Endothelial cell of umbilical vein (primary cell): Measurements from ENCODE around the gene GPR42. TPM values are rescaled to one million over a fixed set of nuclear protein-coding genes. Genes with fewer than 3 reads are reported as not detected.

Experiments used
- BruUV-seq: library from RNA; stranded (reverse); fragments of 400-500 nt; replicated peaks from 2 replicates; lab custom pipeline; 2021; lab: Mats Ljungman, UMichigan
- CTCF ChIA-PET: fragments of 300-600, 350-600 bp; sonication (Branson Sonifier 250); formaldehyde crosslinking; loops from one replicate; lab custom pipeline; 2021; ENCODE audit warnings: antibody characterized with exemption, inconsistent platforms; lab: Charles Lee
- POLR2A ChIA-PET: fragments of 300-600, 350-600 bp; sonication (Branson Sonifier 250); formaldehyde crosslinking; loops from one replicate; lab custom pipeline; 2021; ENCODE audit warnings: antibody characterized with exemption, inconsistent platforms; lab: Charles Lee
- DNase-seq: peaks from one replicate; pipeline ENCODE4 v3.0.0-alpha.2; 2011; ENCODE audit warnings: low read depth, low spot score
- FAIRE-seq: peaks from 2 replicates; lab custom pipeline; 2011; peaks lifted over from hg19 to GRCh38; lab: Jason Lieb, UNC
- H2AFZ ChIP-seq: 2 replicates; pipeline ENCODE4 v1.6.0; 2012; ENCODE audit warnings: low read depth, low read length, control low read depth, inconsistent platforms
- H3K27ac ChIP-seq: 2 replicates; pipeline ENCODE4 v1.5.1; 2011; ENCODE audit warnings: low read depth, mild to moderate bottlenecking, control low read depth, low read length, moderate library complexity; ENCODE audit not compliant: insufficient read depth
- H3K27me3 ChIP-seq, 2 experiments: 2 replicates each; pipeline versions ENCODE4 v1.6.0 to v1.6.1; 2011; ENCODE audit warnings: low read length in 2 of 2, mixed read lengths in 1 of 2; ENCODE audit not compliant: control insufficient read depth in 2 of 2, insufficient read depth in 2 of 2
- H3K36me3 ChIP-seq, 2 experiments: 2 replicates in 1 of 2; 3 replicates in 1 of 2; pipeline ENCODE4 v1.5.1; 2011; ENCODE audit warnings: low read length in 2 of 2, mild to moderate bottlenecking in 1 of 2, moderate library complexity in 1 of 2; ENCODE audit not compliant: control insufficient read depth in 2 of 2, insufficient read depth in 2 of 2; ENCODE audit errors: extremely low read depth in 1 of 2
- H3K4me1 ChIP-seq: 3 replicates; pipeline ENCODE4 v1.5.1; 2011; ENCODE audit warnings: mild to moderate bottlenecking, low read length; ENCODE audit not compliant: control insufficient read depth, insufficient read depth; ENCODE audit errors: extremely low read depth
- H3K4me2 ChIP-seq: 2 replicates; pipeline ENCODE4 v1.6.1; 2011; ENCODE audit warnings: low read length, control low read depth, mixed read lengths; ENCODE audit not compliant: insufficient read depth
- H3K4me3 ChIP-seq, 3 experiments: fragments of 200-600 bp in 1 of 3; sonication (generic), shearing (Covaris generic) in 1 of 3; replicated peaks in 1 of 3; 2 replicates each; pipeline ENCODE4 v1.5.1; 2011 to 2016; ENCODE audit warnings: control low read depth in 3 of 3, low read length in 3 of 3, mild to moderate bottlenecking in 2 of 3, inconsistent platforms in 1 of 3, low read depth in 1 of 3, moderate library complexity in 1 of 3; ENCODE audit not compliant: insufficient read depth in 1 of 3
- H3K79me2 ChIP-seq: 2 replicates; pipeline ENCODE4 v1.6.0; 2012; ENCODE audit warnings: low read length, inconsistent platforms; ENCODE audit not compliant: control insufficient read depth, insufficient read depth
- H3K9ac ChIP-seq: replicated peaks from 2 replicates; pipeline ENCODE3; 2011; ENCODE audit warnings: low read length, control low read depth; ENCODE audit not compliant: insufficient read depth; ENCODE audit errors: extremely low read depth
- H3K9me1 ChIP-seq: replicated peaks from 3 replicates; pipeline ENCODE4 v1.6.0; 2011; ENCODE audit warnings: mild to moderate bottlenecking, low read length; ENCODE audit not compliant: control insufficient read depth, insufficient read depth; ENCODE audit errors: extremely low read depth
- H3K9me3 ChIP-seq: replicated peaks from 2 replicates; pipeline ENCODE4 v1.5.1; 2012; ENCODE audit warnings: low read length, inconsistent platforms; ENCODE audit not compliant: control insufficient read depth, insufficient read depth
- H4K20me1 ChIP-seq: replicated peaks from 2 replicates; pipeline ENCODE3; 2011; ENCODE audit warnings: mild to moderate bottlenecking, low read length; ENCODE audit not compliant: control insufficient read depth, insufficient read depth; ENCODE audit errors: extremely low read depth
- CTCF ChIP-seq, 2 donors: IDR thresholded peaks; 1 replicate in 1 of 2; 2 replicates in 1 of 2; pipeline ENCODE4 v1.5.1; 2011; ENCODE audit warnings: low read length in 2 of 2, mild to moderate bottlenecking in 2 of 2, moderate library complexity in 2 of 2, control low read depth in 1 of 2, inconsistent platforms in 1 of 2, low read depth in 1 of 2; ENCODE audit not compliant: insufficient read depth in 1 of 2; ENCODE audit errors: extremely low read depth in 1 of 2
- EZH2 ChIP-seq: IDR thresholded peaks from 2 replicates; pipeline ENCODE4 v1.6.1; 2012; ENCODE audit warnings: borderline replicate concordance, low read depth, mild to moderate bottlenecking, moderate library complexity, low read length, inconsistent platforms; ENCODE audit not compliant: severe bottlenecking
- FOS ChIP-seq: IDR thresholded peaks from 2 replicates; pipeline ENCODE4 v1.6.1; 2011; ENCODE audit warnings: mild to moderate bottlenecking, low read length, moderate library complexity, borderline replicate concordance; ENCODE audit not compliant: insufficient read depth
- GATA2 ChIP-seq: IDR thresholded peaks from 2 replicates; pipeline ENCODE4 v1.7.0; 2011; ENCODE audit warnings: low read depth, mild to moderate bottlenecking, moderate library complexity, mixed read lengths, low read length; ENCODE audit not compliant: insufficient read length, insufficient read depth
- JUN ChIP-seq: IDR thresholded peaks from 2 replicates; pipeline ENCODE4 v1.6.1; 2011; ENCODE audit warnings: borderline replicate concordance, low read depth; ENCODE audit not compliant: insufficient read length, insufficient read depth
- MYC ChIP-seq: IDR thresholded peaks from one replicate; pipeline ENCODE4 v1.6.1; 2011; ENCODE audit warnings: mild to moderate bottlenecking, low read depth, low read length
- POLR2A ChIP-seq: IDR thresholded peaks from 2 replicates; pipeline ENCODE4 v1.6.1; 2012; ENCODE audit warnings: low read depth, mild to moderate bottlenecking, control low read depth, low read length
- POLR2AphosphoS5 ChIP-seq: IDR thresholded peaks from 2 replicates; pipeline ENCODE4 v1.6.1; 2012; ENCODE audit warnings: low read depth, mild to moderate bottlenecking, control low read depth, low read length, moderate library complexity; ENCODE audit not compliant: insufficient read depth
- dilution Hi-C: fragments of 300-500 bp; cut with MboI; formaldehyde crosslinking; loops from one replicate; pipeline ENCODE4 v1.15.0; 2019; ENCODE audit warnings: low sequenced_read_pairs; ENCODE audit not compliant: extremely low pct_ligation_motif_present
- intact Hi-C: fragments of 100-400 bp; cut with micrococcal nuclease; formaldehyde crosslinking; loops from one replicate; pipeline ENCODE4 v1.10.0; 2022
- polyA plus RNA-seq, 4 experiments: library from polyadenylated mRNA; depleted of rRNA in 3 of 4; stranded (reverse) in 3 of 4; unstranded in 1 of 4; fragments of >200 nt; gene quantifications; 2 replicates each; pipeline versions ENCODE4 v1.2.1 to v1.2.3, GENCODE V29; 2011 to 2012; ENCODE audit warnings: missing spikeins in 1 of 4
- total RNA-seq: library from RNA; stranded (reverse); gene quantifications from 2 replicates; pipeline ENCODE4 v1.2.3, GENCODE V29; 2021
- TF ChIP-seq, protein P1 (sequence below): IDR thresholded peaks from 2 replicates; pipeline ENCODE4 v1.6.1; 2011; ENCODE audit not compliant: insufficient read depth, insufficient read length

GPR42 gene
- total and polyA plus RNA-seq, 2 donors (not counting 3 experiments of a cell fraction or from before 2014, with no cell fraction given), result not detected

GRCh38 chr19:35409191-35409590 lies 38.3 kb downstream of the GPR42 start:
- Histone ChIP-seq H3K4me1 (no peaks in the 10 kb centered on the region), H3K4me2 (no peak overlapping the region), H4K20me1 (no peaks in the 10 kb centered on the region), H3K27ac (no peak overlapping the region), H3K4me3 (no peak overlapping the region), H3K9me3 (no peaks in the 10 kb centered on the region), H2AFZ (no peak overlapping the region), H3K79me2 (no peaks in the 10 kb centered on the region), H3K9me1 (no peaks in the 10 kb centered on the region), H3K27me3 (no peaks in the 10 kb centered on the region), H3K36me3 (no peaks in the 10 kb centered on the region), H3K9ac (no peak overlapping the region)
- intact Hi-C loops (no loop called here), dilution Hi-C loops (no loop called here)
- FAIRE-seq (no peak), DNase-seq (no peak)
- TF ChIP-seq POLR2AphosphoS5 (no peak), POLR2A (no peak), CTCF (IDR thresholded peaks at IDR 0.05; ENCODE audit: extremely low read depth in 1 of 2, insufficient read depth in 1 of 2, low read depth in 1 of 2, low read length in 2 of 2) (no peak), MYC (no peak), EZH2 (no peak), GATA2 (no peak), JUN (no peak), FOS (no peak)
- TF ChIP-seq, protein P1, sequence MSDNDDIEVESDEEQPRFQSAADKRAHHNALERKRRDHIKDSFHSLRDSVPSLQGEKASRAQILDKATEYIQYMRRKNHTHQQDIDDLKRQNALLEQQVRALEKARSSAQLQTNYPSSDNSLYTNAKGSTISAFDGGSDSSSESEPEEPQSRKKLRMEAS, result no peak
- BruUV-seq, result no TSS peak
- CTCF ChIA-PET, result interaction anchor here (1.6 kb wide), 1 partner anchor 8 kb away, joined by 3 read pairs; no protein-coding TSS in a partner anchor
- POLR2A ChIA-PET, result no interaction called here
